GM19438 (cell line): Measurements from ENCODE around the gene GPC6.
"Not testable (repeated sequence)": the region's sequence is repeated elsewhere in the genome, so short reads cannot be mapped to it uniquely, and the experiment has no call there.

Experiments
- ATAC-seq: cut with Tn5 transposase; IDR thresholded peaks from one replicate; pipeline ENCODE4 v1.9.1; 2021; ENCODE audit warnings: low read depth; ENCODE audit not compliant: unreplicated experiment

The GPC6 gene

DNA sequence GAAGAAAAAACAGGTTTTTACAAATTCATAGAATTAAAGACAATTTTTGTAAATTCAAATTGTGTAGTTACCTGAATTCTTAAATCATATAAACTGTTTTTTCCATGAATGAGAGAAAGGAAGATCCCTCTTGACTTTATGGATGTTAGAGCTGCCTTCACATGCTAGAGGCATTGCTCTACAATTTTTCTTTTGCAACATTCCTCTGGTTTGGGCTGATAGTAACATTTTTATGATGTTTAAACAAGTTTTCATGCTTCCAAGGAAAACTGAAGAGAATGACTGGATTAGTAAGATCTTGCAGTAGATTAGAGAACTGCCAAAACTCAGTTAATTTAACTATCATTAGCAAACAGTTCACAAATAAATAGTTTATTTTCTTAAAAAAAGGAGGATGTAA lies 250.6 kb downstream of the GPC6 start:
- no peak for ATAC-seq

GRCh38 chr13:93480553-93481106 lies 254.0 kb downstream of the GPC6 start:
- no peak for ATAC-seq

DNA sequence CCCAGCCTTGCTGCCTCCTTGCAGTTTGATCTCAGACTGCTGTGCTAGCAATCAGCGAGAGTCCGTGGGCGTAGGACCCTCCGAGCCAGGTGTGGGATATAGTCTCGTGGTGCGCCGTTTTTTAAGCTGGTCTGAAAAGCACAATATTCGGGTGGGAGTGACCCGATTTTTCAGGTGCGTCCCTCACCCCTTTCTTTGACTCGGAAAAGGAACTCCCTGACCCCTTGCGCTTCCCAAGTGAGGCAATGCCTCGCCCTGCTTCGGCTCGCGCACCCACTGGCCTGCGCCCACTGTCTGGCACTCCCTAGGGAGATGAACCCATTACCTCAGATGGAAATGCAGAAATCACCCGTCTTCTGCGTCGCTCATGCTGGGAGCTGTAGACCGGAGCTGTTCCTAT lies 269.5 kb downstream of the GPC6 start:
- not testable (repeated sequence) for ATAC-seq

DNA sequence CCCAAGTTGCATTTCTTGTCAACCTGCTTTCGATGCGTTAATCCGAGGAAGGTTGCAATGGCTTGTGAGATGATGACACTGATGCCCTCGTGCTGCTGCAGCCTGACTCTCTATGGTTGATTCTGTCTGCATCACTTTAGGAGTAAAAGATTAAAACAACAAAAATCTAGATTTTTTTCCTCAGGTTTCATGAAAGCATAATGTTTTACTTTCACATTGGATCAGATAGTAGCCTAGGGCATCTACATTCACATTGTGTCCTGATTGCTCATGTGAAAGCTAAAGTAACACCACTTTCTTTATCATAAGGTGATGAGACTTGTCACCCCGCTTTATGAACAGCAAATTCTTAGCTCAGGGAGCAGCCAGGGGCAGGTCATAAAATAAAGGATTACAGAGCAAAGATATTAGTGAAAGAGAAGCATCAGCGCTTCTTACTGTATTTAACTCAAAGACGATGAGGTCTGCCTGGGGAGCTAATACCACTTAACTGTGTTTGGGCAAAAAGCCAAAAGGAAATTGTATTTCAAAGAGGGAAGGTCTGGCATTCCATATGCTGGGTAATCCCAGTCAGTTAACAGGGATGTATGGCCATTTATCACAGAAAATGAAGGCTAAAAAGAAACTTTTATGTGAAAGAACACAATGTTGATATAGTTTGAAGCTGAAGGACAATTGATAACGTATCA lies 270.5 kb downstream of the GPC6 start:
- no peak for ATAC-seq

- no peak for ATAC-seq
Observed at GRCh38 chr13:93499991-93500390, 273.4 kb downstream of the GPC6 start.

- no peak for ATAC-seq
Observed at GRCh38 chr13:93502071-93502470, 275.5 kb downstream of the GPC6 start.

DNA sequence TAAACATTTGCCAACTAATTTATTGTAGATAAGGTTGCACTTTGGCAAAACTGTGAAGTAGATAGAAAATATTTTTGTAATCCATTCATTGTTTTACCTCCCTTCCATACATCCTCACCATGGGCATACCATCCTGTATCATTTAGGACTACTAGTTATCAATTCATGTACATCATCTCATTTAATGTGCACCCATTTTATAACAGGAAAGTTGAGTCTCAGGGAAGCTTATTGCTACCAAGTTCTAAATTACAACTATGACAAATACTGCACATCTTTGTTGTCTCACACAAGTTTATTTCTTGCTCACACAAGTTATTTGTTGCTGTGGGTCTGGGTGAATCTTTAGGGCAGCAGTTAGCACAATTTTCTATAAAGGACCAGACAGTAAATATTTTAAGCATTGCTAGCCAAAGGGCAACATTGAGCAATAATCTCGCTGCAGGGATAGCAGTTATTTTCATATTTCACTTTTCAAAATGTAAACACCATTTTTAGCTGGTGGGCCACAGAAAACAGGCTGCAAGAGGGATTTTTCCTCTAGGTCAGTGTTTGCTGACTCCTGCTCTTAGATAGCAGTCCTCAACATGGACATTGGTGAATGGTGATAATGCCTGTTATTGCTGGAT lies 276.5 kb downstream of the GPC6 start:
- no peak for ATAC-seq

DNA sequence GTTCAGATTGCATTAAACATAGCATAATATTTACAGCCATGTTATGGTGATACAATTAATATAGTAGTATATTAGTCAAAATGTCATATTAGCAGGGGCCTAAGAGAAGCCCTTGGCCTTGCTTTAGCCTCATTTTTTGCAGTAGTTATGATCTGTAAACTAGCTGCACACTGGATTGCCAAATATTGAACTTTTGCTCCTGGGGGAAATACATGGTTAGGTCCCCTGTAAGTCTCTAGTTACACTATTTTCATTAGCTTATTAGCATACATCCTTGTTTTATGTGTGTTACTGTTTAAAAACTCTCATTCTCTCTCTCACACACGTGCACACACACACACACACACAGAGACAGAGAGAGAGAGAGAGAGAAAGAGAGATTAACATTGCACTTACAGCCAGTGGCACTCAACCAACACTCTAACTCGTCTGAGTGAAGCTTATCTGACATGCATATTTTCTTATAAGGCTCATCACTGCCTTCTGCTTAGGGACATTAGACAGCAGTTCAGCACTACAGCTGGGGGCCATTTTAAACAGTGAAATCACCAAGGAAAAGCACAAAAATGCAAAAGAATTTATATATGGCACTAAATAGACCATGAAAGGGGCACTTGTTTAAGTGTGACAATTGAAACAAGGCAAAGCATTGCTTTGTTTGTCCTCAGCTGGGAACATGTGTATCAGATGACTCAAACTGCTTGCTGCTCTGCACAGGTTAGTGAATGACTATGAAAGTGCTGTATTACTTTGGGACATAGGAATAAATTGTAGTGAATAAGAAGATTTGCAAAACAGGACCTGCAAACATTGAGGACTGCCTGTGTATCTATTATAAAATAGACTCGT lies 278.7 kb downstream of the GPC6 start:
- ATAC-seq: no peak

DNA sequence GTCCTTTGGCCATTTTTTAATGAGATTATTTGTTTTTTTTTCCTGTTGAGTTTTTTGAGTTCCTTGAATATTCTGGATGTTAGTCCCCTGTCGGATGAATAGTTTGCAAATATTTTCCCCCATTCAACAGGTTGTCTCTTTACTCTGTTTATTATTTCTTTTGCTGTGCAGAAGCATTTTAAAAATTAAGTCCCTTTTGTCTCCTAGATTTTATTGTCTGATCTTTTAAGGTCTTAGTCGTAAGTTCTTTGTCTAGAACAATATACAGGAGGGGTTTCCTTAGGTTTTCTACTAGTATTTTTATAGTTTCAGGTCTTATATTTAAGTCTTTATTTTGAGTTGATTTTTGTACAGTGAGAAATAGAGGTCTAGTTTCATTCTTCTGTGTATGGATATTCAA lies 284.4 kb downstream of the GPC6 start:
- no peak for ATAC-seq

DNA sequence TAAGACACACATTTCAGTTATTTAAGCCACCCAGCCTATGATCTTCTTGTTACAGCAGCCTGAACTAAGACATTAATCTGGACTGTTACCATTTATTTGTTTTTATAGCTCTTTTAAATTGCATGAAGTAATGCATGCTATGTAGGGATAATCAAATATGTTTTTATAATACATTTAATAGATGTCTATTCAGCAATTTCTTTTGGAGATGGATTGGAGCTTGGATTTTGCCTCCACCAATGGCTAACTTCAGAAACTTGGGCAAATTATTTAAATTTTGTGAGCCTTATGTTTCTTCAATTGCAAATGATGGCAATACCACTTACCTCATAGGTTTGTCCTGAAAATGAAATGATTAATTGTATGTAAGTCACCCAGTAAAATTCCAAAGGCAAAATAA lies 288.7 kb downstream of the GPC6 start:
- ATAC-seq: no peak

DNA sequence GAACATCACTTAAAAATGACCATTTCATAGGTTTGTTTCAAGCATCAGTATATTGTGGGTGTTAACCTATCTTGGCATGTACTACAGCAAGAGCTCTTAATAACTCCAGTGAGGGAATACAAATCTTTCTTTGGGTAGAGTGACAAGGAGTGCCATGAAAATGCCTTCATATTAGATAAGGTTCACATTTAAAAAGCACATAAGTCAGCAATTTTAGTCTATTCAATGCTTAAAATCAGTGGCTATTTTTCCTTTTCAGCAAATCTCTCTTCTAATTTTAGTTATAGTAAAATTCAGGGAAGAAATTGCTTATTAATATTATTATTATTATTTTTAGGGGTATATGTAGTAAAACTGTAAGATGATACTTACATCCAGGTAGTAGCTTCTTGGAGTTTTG lies 291.1 kb downstream of the GPC6 start:
- no peak for ATAC-seq

GRCh38 chr13:93521307-93521706 lies 294.7 kb downstream of the GPC6 start:
- no peak for ATAC-seq

DNA sequence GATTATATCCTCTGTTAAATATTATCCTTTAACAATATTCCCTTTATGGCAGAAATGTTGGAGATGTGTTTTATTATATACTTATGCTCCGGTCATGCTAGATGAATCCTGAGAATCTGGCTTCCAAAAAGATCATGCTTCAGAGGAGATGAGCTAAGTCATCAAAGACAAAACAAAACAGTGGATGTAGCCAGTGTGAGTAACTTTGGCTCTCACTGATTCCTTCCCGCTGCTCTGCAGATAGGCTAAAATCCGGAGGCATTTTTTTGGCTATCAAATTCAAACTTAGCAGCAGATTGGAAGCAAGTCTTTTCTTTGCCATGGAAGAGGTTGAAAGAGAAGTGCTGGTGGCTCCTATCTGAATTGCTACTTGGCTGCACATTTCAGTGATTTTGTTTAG lies 295.9 kb downstream of the GPC6 start:
- ATAC-seq: no peak

GRCh38 chr13:93525087-93525486 lies 298.5 kb downstream of the GPC6 start:
- no peak for ATAC-seq

DNA sequence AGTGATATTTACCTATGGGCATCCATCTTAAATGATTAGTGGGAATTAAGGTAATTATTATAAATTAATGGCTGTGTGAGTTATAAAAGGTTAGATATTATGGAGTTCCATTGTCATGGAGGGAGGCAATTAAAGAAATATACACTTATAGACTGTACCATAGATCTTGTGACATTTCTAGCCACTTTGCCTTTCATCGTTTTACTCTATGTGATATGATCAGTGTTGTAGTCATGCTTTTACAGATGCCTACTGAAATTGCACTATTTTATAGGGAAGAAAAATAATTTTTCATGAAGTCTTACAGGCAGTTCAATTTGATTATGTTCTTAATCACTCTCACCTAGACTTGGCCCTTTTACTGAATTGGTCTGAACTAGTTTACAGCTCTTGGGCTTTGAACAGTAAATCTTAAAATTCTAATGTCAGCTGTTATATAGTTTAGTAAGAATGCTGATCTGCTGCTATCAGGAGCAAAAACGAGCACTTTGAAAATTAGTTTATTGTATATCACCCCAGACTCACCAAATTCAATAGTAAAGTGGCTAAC lies 301.2 kb downstream of the GPC6 start:
- no peak for ATAC-seq

DNA sequence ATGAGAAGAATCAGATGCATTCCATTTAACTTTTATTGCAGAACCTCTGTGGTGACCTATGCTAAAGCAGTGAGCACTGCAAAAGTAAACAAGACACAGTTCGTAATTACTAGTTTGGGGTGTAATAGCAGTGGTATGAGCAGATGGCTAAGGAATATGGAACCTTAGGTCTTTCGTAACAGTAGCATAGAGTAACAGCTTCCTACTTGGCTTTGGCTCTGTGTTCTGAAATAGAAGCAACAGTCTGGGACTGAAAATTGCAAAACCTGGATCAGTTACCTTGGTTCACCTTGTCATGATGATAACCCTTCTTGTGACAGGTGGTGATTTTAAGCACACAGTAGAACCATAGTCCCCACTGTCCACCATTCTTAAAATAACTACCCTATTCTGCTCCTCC lies 303.4 kb downstream of the GPC6 start:
- no peak for ATAC-seq

- no peak for ATAC-seq
Observed at GRCh38 chr13:93534181-93534700, 307.6 kb downstream of the GPC6 start.

- ATAC-seq: no peak
Observed at GRCh38 chr13:93535251-93535650, 308.6 kb downstream of the GPC6 start.

DNA sequence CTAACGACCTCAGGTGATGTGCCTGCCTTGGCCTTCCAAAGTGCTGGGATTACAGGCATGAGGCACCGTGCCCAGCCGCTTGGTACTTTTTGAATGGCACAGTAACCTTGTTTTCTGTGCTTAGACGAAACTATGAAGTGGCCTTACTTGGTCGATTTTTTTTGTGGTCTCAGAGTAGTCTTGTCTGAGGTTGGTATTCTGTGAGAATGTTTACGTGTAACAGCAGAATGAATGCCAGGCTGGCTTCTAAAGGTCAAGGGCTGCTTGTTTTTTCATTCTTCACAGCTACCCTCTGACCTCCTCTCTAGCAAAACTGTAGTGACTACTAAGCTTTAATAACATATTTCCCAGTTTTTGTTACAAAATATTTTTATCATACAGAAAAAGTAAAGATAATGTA lies 313.3 kb downstream of the GPC6 start:
- no peak for ATAC-seq

- ATAC-seq: no peak
Observed at GRCh38 chr13:93547886-93548285, 321.3 kb downstream of the GPC6 start.
